Stimulated activated naive CD8-positive, alpha-beta T cell treated with anti-CD3 and anti-CD28 coated beads, Interleukin-15, Interleukin-2, amounts not matched to agents 100 U/mL and 50 U/mL, for 24 hours (primary cell): Measurements from ENCODE around the gene FAM78A.
A peak's percentile ranks its signal among the peaks of the same experiment; 100 is the strongest.

ENCODE experiments used
- ATAC-seq: fragments of 150-1000 bp; cut with Tn5 transposase; one replicate; pipeline ENCODE4 v1.10.0; 2021
- DNase-seq: peaks from one replicate; pipeline ENCODE4 v3.0.0; 2021

The FAM78A gene, protein sequence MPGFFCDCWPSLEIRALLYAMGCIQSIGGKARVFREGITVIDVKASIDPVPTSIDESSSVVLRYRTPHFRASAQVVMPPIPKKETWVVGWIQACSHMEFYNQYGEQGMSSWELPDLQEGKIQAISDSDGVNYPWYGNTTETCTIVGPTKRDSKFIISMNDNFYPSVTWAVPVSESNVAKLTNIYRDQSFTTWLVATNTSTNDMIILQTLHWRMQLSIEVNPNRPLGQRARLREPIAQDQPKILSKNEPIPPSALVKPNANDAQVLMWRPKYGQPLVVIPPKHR

DNA sequence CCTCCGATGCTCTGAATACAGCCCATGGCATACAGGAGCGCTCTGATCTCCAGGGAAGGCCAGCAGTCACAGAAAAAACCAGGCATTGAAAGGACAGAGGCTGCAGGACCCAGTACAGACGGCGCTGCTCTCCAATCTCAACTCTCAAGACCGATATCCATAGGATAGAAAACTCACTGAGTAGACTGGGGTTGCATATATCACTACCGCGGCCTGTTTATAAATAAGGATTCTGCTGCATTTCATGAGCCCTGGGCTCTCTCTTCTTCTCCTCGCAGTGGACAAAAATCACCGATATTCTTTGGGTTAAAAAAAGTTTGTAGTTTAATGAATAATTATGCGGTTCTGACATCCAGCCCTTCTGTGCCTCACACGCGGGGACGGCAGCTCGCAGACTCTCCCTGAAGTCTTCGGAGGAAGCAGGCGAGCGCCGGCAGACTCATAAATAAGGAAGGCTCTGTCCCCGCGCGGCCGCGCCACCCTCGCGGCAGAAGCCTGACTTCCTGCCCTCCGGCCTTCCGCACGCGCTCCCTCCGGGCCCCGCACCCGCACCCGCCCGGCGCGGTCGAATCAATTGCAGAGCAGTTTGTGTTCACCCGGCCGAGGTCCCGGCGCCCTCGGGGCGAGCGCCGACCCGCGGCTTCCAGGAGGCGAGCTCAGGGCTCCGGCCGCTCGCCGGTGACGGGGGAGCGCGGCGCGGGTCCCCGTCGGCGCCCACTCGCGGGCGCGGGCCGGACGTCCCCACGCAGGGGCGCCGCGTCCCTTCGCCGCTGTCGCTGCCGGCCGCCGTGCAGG, at the start of gene FAM78A:
Gene FAM78A (minus strand): TSS at position 417 of the 795 bp plus-strand sequence. CDS start 331 bp downstream, at position 86.
- DNase-seq (peak; percentile 63), ATAC-seq (no peak)

DNA sequence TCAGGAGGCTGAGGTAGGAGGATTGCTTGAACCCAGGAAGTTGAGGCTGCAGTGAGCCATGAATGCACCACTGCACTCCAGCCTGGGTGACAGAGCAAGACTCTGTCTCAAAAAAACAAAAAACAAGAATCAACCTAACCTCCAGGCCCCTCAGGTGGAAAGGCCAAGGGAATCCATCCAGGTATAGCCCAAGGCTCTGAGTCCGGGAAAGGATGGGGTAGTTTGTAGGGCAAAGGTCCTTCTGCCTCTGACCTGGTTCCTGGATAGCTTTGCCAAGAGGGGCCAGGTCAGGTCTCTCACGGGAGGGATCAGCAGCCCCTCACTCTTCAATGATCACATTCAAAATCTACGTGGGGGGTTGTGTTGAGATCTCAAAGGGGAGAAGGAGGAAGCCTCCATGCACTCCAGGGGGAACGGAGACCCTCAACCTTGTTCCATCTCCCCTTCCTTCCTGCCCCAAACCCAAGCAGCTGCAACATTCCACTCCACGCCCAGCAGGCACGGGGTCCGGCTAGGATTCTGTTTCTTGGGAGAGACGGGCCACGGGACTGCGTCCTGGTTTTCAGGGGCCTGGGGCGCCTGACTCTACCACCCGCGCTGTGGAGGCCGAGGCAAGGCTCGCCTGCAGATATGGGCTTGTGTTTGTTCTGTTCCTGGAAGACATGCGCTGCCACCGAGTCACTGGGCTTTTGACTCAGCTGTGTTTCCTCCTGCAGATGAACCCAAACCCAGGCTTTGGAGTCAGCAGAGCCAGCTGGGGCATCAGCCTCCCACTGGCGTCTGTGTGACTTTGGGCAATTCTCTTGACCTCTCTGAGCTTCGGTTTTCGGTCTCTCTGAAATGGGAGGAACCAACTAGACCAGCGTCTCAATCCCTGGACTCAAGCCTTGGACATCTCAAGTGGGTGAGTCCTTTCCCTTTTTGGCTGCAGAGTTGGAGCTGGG, 48.7 kb upstream of the FAM78A start:
- DNase-seq (no peak), ATAC-seq (no peak)

DNA sequence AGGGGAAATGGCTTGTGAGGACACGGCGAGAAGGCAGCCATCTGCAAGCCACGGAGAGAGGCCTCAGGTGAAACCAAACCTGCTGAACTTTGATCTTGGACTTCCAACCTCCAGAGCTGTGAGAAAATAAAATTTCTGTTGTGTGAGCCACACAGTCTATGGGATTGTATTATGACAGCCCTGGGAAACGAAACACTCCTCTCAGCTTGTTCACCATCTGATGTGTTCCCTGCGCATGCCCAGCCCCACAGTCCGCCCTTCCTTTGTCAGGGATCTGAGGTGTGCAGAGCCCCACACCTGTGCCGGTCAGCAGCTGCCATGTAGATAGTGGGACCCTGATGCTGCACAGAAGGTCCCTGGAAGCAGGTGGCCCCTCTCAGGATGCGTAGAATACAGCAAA, 47.3 kb upstream of the FAM78A start:
- no peak for ATAC-seq
- DNase-seq: no peak

DNA sequence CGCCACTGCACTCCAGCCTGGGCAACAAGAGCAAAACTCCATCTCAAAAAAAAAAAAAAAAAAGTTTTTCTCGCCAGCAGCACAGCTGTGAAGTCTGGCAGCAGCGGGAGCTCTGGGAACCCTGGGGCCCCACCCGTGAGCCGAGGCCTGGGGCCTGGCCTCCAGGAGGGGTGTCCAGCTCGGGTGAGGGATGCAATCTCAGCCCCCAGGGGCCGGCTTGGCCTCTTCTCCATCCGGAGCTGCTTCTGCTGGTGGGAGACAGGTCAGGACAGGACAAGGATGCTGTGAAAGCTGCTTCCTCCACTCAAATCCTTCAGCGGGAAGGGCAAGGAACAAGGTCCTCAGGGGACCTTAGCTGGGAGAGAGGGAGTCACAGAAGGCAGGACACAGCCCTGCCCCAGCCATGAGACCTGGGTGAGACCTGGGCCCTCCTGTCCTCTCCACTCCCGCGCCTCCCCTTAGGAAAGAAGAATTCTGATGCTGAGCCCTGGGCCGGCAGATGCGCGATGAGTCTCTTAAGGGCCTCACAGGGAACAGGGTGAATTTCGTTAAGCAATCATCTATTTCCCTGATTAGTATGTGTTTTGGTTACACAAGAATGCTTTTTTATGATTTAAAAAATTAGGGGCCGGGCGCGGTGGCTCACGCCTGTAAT, 43.8 kb upstream of the FAM78A start:
- DNase-seq: no peak
- ATAC-seq: no peak

DNA sequence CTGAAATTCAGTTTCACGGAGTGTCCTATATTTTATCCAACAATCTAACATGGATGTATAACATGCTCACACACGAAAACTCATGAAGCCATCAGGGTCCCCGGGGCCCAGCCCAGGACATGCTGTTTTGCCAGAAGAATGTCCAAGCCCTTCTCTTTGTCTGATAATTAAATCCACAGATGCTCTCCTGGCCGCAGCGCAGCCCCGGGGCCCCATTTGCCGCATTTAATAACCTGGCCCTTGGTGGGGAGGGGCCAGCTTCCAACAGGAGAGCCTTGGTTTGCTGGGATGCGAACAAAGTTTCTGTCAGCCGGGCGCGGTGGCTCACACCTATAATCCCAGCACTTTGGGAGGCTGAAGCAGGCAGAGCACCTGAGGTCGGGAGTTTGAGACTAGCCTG, 43.2 kb upstream of the FAM78A start:
- DNase-seq: no peak
- no peak for ATAC-seq

DNA sequence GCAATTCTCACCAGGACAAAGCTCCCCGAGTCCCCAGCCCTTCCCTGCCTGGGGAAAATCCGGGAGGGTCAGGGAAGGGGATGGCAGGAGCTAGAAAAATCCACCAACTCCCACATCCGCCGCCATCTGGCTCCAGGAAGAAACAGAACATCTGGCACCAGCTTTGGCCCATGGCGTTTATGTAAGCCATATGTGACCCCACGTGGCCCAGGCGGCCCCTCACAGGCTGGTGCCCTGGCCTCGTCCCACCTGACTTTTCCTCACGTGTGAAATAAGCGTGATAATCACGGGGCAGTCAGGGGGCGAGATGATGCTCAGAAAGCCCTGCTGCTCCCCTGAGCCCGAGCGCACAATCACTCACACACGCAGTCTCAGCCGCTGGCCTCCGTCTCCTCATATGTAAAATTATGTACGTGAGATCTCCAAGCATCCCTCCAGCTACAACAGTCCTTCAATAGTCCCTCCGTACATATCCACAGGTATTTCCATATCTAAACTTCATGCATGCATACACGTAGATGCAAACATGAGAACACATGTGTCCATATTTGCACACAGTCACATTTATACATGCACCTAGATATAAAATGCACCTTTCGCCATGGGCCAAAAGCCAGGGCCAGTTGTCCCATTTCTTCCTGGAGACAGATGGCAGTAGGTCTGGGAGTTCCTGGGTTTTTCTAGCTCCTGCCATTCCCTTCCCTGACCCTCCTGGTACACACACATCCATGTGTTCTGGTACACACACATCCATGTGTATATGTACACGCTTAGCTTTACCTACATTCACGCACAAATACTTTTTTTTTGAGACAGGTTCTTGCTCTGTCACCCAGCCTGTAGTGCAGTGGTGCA, 42.1 kb upstream of the FAM78A start:
- no peak for ATAC-seq

DNA sequence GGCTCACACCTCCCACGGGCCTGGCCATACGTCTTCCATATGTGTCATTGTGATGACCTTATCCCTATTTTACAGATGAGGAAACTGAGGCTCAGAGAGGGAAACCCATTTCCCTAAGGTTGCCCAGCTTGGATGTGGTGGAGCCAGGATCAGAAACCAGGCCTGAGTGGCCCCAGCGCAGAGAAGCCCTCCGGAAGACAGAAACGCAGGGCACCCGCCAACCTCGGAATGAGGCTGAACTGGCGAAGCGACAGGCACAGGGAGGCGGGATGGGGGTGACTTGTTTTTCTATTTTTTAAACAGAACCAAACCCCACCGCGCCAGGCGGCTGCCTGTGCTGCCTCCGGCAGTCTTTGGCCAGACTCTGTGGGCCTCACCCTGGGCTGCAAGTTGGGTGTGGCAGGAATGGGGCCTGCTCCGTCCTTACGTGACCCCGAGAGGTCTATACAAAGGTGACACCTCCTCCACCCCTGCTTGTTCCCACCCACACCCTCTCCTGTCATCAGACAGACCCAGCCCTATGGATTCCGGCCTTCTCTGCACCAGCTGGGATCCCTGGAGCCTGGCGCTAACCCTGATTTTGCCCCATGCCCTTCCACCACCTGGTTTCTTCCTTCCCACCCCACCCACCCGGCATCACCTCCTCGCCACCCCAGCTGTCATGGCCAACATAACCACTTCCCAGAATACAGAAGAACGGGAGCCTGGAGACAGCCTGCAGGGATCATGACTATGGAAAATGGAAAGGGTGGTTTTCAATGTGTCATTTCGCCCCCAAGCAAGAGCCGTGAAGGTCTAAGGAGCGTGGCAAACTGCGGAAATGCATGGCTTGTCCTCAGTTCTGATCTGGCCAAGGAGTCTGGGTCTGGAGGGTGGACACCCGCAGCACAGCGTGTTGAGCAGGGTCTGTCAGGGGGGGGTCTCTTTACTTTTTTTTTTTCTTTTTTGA, 36.8 kb upstream of the FAM78A start:
- DNase-seq: no peak
- no peak for ATAC-seq

More for the DNA sequence above, 42.1 kb upstream of the FAM78A start:
- no peak for DNase-seq

DNA sequence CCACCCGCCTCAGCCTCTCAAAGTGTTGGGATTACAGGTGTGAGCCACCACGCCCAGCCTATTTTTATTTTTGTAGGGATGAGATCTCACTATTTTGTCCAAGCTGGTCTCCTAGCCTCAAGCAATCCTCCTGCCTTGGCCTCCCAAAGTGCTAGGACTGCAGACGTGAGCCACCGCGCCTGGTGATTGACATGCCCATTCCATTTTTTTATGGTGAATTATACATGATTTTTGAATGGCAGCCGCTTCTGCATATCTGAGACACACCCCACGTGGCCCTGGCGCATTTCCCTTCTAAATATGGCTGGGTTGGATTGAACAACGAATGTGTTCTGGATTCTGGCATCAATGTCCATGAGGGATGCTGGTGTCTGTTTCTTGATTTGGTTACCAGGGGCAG, 35.9 kb upstream of the FAM78A start:
- DNase-seq (no peak), ATAC-seq (no peak)

DNA sequence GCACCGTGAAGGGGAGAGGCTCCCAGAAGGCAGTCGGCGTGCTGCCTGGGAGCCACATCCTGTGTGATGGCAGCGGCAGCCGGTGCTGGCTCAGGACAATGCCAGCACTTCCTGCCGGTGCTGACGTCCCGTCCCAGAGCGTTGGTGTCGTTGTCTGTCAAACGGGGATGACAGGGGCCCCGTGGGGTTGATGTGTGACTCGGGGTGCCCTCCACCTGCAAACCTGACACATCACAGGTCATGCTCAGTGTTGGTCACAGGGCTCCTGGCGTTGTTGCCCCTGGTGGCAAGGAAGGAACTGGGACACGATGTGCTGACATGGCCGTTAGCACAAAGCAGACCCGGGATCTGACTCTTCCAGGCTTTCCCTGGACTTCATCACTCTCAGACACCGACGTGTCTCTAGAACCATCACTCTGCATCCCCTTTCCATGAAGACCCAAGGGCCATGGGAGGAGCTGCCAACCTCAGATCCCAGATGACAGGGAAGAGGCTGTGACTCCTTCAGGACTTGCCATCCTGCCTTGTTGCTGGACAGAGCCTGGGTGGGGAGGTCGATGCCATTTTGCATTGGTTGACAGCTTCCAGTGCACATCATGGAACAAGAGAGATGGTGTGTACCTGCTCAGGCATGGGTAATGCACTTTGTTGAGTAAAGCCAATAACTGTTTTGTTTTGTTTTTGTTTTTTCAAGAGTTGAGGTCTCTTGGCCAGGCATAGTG, 34.7 kb upstream of the FAM78A start:
- ATAC-seq: peak; percentile 87
- peak; percentile 65 for DNase-seq

DNA sequence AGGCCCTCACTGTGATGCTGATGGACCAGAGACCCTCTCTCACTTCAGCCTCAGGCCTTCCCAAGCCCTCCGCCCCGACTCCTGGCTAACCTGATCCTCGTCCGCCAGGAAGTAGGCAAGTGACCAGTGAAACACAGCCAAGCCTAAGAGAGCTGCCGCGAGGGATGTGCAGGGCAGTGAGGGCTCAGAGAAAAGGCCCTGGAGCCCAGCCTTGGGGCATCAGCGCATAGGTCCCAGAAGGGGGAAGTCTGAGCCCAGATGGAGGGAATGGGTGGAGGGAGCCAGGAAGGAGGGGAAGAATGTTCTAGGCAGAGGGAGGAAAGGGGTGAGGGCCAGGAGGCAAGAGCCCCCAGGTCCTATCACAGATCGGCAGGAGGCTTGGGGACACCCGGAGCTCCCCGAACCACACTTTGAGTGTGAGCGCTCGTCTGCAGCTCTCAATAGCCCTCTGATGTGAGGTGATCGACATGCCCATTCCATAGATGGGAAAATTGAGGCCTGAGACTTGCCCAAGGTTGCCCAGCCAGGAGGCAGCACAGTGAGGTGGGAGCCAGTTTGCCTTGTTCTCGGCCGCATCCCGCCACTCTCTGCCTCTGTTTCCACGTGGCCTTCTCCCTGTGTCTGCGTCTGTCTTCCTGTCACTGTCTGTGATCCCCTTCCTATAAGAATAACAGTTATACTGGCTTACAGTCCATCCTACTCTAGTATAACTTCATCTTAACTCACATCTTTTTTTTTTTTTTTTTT, 33.4 kb upstream of the FAM78A start:
- ATAC-seq (no peak), DNase-seq (no peak)

DNA sequence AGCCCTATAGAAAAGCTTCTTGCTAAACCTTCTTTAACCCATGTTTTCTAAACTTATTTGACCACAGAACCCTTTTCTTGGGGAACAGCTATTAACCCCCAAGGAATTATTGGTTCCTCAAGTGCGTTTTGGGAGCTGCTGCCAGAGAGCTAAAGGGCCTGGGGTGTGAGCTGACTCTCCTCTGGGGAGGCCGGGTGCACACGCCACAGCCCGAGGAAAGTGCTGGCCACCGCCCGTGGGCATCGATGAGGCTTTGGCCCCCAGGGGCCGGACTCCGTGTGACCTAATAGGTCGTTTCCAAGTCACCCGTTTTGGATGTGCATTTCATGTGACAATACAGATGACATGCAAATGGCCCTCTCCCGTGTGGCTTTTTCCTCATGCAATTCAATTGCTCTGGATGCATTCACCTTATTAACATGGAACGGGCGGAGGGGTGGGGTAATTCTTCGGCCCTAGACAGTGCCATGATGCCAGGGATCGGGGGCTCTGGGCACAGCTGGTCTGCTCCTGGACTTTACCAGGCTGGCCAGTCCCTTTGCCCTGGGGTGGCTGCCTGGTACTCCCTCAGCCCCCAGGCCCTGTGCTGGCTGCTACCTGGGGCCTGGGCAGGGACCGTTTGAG, 32.7 kb upstream of the FAM78A start:
- ATAC-seq (no peak), DNase-seq (no peak)

DNA sequence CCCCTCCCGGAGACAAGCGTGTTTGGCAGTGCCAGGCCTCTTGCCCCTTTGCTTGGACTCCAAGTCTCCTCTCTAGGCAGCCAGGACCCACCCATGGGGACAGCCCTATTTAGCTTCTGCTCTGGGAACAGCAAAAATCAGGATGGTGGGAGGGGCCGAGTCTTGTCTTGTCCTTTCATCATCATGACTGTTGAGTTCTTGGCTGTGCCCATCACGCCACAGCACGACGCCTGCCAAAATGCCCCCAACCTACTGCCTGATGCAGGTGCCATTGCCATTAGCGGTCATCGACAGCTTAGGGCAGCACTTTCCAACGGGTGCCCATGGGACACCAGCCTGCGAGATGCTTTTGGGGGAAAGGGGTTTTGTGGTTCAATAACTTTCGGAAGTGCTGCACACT, 32.1 kb upstream of the FAM78A start:
- ATAC-seq (no peak), DNase-seq (no peak)

DNA sequence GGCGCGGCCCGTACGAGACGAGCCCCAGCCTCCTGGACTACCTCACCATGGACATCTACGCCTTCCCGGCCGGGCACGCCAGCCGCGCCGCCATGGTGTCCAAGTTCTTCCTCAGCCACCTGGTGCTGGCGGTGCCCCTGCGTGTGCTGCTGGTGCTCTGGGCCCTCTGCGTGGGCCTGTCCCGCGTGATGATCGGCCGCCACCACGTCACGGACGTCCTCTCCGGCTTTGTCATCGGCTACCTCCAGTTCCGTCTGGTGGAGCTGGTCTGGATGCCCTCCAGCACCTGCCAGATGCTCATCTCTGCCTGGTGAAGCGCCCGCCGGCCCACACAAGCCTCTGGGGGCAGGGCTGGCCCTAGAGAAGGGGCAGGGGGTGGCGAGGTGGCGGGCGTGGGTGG, 31.7 kb upstream of the FAM78A start:
- DNase-seq (no peak), ATAC-seq (no peak)

DNA sequence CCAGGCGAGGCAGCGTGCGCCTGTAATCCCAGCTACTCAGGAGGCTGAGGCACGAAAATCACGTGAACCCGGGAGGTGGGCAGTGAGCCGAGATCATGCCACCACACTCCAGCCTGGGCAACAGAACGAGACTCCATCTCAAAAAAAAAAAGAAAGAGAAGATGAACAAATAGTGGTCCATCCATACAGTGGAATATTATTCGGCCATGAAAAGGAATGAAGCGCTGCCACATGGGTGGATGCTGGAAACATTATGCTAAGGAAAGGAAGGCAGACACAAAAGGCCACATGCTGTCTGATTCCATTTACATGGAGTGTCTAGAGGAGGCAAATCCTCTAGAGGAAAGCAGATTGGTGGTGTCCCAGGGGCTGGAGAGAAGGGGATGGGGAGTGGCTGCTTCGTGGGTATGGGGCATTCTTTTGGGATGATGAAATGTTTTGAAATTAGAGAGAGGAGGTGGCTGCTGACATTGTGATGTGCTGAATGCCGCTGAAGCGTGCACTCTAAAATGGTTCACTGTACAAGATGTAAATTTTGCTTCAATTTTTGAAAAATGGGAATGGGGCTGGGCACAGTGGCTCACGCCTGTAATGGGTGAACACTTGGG, 30.2 kb upstream of the FAM78A start:
- no peak for DNase-seq
- no peak for ATAC-seq

DNA sequence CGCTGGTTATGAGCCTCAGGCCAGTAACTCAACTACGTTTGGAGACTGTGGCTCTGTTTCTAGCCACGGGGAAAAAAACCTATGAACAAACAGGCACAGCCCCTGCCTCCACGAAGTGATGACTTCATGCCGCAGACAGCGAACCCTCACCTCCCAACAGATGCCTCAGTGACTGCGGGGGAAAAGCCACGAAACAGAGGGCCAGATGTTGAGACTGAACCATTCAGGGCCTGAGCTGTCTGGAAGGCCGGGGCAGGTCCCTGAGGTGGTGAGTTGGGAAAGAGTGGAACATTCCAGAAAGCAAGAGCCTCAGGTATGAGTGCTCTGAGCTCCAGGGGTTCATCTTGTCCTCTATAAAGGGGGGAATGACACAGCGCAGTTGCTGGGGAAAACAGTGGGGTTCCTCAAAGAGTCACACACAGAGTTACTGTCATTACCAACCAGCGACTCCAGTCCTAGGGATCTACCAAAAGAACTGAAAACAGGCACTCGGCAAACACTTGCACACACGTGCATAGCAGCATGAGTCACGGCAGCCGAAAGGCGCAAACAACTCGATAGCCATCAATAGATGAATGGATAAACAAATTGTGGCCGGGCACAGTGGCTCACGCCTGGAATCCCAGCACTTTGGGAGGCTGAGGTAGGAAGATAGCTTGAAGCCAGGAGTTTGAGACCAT, 28.5 kb upstream of the FAM78A start:
- no peak for DNase-seq
- ATAC-seq: no peak

DNA sequence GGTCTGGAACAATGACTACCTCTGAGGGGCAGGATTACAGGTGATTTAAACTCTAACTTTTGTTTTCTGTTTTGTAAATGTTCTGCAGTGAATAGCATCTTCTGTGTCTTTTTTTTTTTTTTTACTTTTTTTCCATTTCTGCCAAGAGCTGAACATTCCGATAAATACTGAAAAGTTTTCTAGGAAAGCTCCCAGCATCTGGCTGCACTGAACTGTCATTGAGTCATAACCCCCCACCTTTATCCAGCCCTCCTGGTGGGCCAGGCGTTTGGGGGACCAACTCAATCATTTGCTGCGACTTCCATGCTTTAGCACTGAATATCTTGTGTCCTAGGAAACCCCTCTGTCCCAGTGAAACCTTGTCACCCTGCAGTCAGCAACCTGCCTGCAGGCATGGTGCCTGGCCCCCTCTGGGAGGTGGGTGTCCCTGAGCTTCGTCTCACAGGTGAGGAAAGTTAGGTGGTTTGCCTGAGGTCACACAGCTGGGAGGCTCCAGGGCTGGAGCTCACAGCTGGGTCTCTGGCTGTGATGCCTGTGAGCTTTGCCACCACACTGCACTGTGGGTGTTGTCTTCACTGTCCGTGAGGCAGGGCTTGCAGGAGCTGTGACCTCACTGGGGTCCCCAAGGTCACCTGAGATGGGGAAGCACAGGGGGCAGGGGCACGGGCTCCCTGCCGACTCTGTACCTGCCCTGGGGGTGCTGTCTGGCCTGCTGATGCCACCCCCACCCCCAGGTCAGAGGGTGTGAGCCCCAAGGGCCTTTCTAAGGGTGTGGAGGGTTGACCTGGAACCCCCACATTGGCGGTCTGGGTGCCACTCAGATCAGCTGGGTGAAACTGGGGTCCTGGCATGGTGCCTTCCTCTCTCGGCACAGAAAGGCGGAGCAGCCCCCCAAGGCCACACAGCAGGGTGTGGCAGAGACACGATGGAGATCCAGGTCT, 27.3 kb upstream of the FAM78A start:
- no peak for ATAC-seq
- no peak for DNase-seq
